Measurements from ENCODE around the gene IFNB1.

DNA sequence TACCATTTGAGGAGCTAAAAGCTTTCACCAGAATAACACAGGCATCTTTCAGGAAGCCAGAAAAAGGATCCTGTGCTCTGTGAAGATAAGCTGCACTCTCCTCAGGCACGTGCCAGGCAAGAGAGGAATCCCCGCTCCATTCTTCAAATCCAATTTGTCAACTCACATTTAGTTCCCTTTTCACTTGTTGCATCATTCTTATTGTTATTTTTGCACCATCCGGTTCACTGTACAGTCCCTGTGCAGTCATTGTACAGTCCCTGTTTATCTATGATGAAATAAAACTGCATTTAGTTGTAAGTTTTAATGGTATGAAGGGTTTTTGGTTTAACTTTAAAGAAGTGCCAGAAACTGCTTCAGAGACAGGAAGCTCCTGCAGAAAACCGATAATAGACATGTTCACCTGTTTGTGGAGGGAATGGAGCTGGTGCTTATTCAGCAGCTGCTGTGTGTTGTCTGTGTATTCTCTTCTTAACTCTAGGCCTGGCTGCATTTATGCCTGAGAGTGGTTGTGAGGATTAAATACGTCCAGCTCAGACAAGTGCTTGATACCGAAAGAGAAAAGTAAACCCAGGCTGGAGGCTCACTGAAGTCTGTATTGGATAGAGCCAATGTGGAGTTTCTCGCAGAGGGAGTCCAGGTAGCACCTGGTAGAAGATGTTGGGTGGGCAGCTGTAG lies 41.5 kb upstream of the IFNB1 start:
- no peak for TF ChIP-seq EGR1 (IDR thresholded peaks at IDR 0.05)
- TF ChIP-seq MAX (IDR thresholded peaks at IDR 0.05): no peak
- no peak for TF ChIP-seq REST (IDR thresholded peaks at IDR 0.05; ENCODE audit: low read depth)
- TF ChIP-seq EP300 (IDR thresholded peaks at IDR 0.05; ENCODE audit: borderline replicate concordance): no peak
- no peak for TF ChIP-seq CEBPB (IDR thresholded peaks at IDR 0.05)

Data from Ishikawa (cell line).